ENCODE results near the gene MEI4. TPM values are rescaled to one million over a fixed set of nuclear protein-coding genes. Genes with fewer than 3 reads are reported as not detected.
"Not testable (repeated sequence)": the region's sequence is repeated elsewhere in the genome, so short reads cannot be mapped to it uniquely, and the experiment has no call there.

MEI4 gene
- total RNA-seq, 1 donor from 2014 or later: 1.5 TPM

DNA sequence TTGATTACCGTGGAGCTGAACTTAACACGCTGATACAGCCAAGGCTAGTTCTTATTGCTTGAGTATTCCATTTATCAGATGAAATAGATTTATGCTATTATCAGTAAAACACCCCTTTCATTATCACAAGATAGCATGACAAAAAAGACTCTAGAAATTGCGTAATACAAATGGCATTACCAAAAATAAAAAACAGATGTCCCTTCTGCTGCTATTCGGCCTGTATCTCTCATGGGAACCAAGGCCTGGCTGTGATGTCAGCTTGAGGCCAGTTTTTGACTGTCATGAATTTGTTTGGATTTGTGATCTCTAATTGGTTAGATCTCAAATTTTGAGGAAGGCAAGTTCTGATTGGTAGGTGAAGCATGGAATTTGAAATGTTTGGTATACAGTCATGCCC is 25.2 kb downstream of the MEI4 start:
- Mint-ChIP-seq H3K4me1 (peaks cover 13% of the 10 kb centered on the region), H3K4me3 (no peak overlapping the region), H3K27ac (no peak overlapping the region), H3K27me3 (ENCODE audit: low read depth) (no peaks in the 10 kb centered on the region), H3K36me3 (no peaks in the 10 kb centered on the region), H3K9me3 (no peaks in the 10 kb centered on the region)
- TF ChIP-seq, protein P1, sequence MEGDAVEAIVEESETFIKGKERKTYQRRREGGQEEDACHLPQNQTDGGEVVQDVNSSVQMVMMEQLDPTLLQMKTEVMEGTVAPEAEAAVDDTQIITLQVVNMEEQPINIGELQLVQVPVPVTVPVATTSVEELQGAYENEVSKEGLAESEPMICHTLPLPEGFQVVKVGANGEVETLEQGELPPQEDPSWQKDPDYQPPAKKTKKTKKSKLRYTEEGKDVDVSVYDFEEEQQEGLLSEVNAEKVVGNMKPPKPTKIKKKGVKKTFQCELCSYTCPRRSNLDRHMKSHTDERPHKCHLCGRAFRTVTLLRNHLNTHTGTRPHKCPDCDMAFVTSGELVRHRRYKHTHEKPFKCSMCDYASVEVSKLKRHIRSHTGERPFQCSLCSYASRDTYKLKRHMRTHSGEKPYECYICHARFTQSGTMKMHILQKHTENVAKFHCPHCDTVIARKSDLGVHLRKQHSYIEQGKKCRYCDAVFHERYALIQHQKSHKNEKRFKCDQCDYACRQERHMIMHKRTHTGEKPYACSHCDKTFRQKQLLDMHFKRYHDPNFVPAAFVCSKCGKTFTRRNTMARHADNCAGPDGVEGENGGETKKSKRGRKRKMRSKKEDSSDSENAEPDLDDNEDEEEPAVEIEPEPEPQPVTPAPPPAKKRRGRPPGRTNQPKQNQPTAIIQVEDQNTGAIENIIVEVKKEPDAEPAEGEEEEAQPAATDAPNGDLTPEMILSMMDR (IDR thresholded peaks at IDR 0.05; ENCODE audit: unreplicated experiment): no peak
- no peak for DNase-seq (ENCODE audit: low spot score in 2 of 2, unreplicated experiment in 2 of 2)

DNA sequence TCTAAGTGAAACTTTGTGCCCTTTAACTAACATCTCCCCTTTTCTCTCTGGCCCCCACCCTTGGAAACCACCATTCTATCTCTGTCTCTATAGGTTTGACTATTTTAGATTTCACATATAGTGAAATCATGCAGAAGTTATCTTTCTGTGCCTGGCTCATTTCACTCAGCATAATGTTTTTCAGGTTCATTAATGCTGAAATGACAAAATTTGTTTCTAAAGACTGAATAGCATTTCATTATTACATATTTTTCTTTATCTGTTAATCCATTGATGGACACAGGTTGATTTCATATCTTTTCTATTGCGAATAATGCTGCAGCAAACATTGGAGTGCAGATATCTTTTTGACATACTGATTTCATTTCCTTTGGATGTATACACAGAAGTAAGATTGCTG is 30.7 kb downstream of the MEI4 start:
- Mint-ChIP-seq H3K4me3 (no peak overlapping the region), H3K4me1 (peaks cover 12% of the 10 kb centered on the region), H3K36me3 (no peaks in the 10 kb centered on the region), H3K9me3 (no peaks in the 10 kb centered on the region), H3K27me3 (ENCODE audit: low read depth) (peaks cover 2% of the 10 kb centered on the region), H3K27ac (no peak overlapping the region)
- TF ChIP-seq, protein P1 (IDR thresholded peaks at IDR 0.05; ENCODE audit: unreplicated experiment): no peak
- no peak for DNase-seq (ENCODE audit: low spot score in 2 of 2, unreplicated experiment in 2 of 2)

DNA sequence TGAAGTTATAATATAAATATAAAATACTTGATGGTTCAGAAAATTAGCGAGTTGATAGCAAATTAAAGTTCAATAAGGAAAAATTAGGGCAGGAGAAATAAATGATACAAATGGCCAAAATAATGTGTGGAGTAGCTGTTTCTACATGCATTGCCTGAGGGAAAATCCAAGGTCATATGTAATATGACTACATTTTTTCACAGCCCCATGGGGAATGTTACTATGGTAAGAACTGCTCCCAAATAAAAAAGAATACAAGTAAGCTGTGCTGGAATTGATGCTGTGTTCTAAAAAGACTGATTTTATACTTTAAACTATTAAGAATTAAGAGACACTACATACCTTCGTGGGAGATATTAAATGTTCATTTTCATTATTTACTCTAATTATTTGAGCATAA is 34.1 kb downstream of the MEI4 start:
- Mint-ChIP-seq H3K4me3 (no peak overlapping the region), H3K27ac (no peak overlapping the region), H3K27me3 (ENCODE audit: low read depth) (peaks cover 2% of the 10 kb centered on the region), H3K9me3 (no peaks in the 10 kb centered on the region), H3K36me3 (no peaks in the 10 kb centered on the region), H3K4me1 (peaks cover 9% of the 10 kb centered on the region)
- no peak for DNase-seq (ENCODE audit: low spot score in 2 of 2, unreplicated experiment in 2 of 2)
- TF ChIP-seq, protein P1 (IDR thresholded peaks at IDR 0.05; ENCODE audit: unreplicated experiment): no peak

DNA sequence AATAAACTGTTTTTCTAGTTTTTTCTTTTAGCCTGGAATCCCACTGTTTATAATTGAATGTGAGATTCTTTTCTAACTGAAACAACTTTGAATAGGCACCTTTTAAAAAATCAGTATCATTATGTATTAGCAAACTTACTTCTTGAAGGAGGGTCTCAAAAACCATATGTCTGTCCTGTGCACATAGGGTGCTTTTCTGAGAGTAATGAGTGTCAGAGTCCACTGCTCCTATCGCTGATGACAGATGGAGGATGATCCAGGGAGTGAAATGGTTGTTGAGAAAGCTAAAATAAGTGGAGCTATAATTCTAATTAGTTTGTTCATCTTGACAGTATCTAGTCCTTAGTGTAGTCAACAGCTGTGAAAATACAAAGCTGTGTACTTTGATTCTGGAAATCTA is 35.8 kb downstream of the MEI4 start:
- H3K27ac Mint-ChIP-seq: no peak overlapping the region
- DNase-seq (ENCODE audit: low spot score in 2 of 2, unreplicated experiment in 2 of 2): no peak

DNA sequence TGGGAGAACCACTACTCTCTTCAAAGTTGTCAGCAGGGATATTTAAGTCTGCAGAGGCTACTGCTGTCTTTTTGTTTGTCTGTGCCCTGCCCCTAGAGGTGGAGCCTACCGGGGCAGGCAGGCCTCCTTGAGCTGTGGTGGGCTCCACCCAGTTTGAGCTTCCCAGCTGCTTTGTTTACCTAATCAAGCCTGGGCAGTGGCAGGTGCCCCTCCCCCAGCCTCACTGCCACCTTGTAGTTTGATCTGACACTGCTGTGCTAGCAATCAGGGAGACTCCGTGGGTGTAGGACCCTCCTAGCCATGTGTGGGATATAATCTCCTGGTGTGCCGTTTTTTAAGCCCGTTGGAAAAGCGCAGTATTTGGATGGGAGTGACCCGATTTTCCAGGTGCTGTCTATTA is 47.3 kb downstream of the MEI4 start:
- H3K4me1 Mint-ChIP-seq; H3K27ac Mint-ChIP-seq; DNase-seq (ENCODE audit: low spot score in 2 of 2, unreplicated experiment in 2 of 2); H3K9me3 Mint-ChIP-seq; H3K4me3 Mint-ChIP-seq; H3K36me3 Mint-ChIP-seq; H3K27me3 Mint-ChIP-seq (ENCODE audit: low read depth): not testable (repeated sequence)

More for the DNA sequence above, 35.8 kb downstream of the MEI4 start:
- Mint-ChIP-seq H3K27me3 (ENCODE audit: low read depth) (peaks cover 2% of the 10 kb centered on the region), H3K9me3 (no peaks in the 10 kb centered on the region), H3K4me1 (peaks cover 9% of the 10 kb centered on the region), H3K36me3 (no peaks in the 10 kb centered on the region), H3K4me3 (no peak overlapping the region)
- TF ChIP-seq, protein P1 (IDR thresholded peaks at IDR 0.05; ENCODE audit: unreplicated experiment): no peak

DNA sequence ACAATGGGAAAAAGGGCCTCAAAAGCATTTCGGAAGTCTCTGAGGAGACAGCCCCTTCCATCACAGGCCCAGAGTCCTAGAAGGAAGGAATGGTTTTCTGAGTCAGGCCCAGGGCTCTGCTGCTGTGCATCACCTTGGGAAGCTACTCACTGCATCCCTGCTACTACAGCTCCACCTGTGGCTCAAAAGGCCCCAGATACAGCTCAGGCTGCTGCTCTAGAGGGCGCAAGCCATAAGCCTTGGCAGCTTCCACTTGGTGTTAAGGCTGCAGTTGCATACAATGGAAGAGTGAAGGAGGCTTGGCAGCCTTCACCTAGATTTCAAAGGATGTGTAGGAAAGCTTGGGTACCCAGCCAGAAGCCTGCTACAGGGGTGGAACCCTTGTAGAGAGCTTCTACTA is 54.8 kb downstream of the MEI4 start:
- no peaks in the 10 kb centered on the region for H3K27me3 Mint-ChIP-seq (ENCODE audit: low read depth)
- no peaks in the 10 kb centered on the region for H3K4me1 Mint-ChIP-seq
- TF ChIP-seq, protein P1 (IDR thresholded peaks at IDR 0.05; ENCODE audit: unreplicated experiment): no peak
- H3K27ac Mint-ChIP-seq: no peak overlapping the region
- no peaks in the 10 kb centered on the region for H3K36me3 Mint-ChIP-seq
- H3K4me3 Mint-ChIP-seq: no peak overlapping the region
- DNase-seq (ENCODE audit: low spot score in 2 of 2, unreplicated experiment in 2 of 2): no peak
- H3K9me3 Mint-ChIP-seq: peaks cover 18% of the 10 kb centered on the region
